ENCODE measurements around the gene ADAD1. TPM values are rescaled to one million over a fixed set of nuclear protein-coding genes. Genes with fewer than 3 reads are reported as not detected.

Gene ADAD1
- total and polyA plus RNA-seq, 2 of the 4 experiments (the other 2 are of a cell fraction): not detected

DNA sequence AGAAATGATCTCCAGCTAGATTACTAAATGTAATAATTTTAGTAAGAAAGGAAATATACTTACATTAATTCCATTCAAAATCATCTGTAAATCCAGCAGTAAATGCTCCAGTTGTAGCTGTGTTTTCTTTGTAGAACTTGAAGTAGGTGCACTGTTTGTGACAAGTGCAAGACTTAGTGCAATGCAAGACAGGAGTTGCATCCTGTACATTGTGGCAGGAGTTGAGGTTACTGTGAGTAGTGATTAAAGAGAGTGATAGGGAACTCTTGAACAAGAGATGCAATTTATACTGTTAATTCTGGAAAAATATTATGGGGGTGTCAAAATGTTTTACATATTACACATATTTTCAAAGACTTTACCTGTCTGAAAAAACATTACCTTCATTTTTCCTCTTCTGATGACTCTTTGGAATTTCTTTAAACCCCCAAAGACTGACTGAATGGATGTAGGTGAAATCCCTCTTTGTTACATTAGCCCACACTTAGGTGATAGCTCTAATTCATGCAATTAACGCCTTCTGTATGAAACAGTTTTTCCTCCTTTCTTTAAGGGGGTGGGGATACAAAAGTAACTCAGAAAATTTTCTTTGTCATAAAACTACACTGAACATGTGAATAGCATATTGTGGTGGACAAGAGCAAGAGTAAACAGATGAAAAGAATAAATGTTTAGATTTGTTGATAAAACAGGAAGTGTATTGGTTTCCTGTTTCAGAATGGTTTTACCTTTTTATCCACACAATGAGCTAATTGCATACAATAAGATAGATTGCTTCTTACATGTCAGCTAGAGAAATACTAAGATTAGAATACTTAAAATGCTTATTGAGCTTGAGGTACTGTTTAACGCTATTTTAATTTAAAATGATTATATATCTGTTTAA, 77.7 kb downstream of the ADAD1 start, which contains the start of gene IL2:
Gene IL2 (minus strand): TSS at position 495 of the 886 bp plus-strand sequence. CDS start 285 bp downstream, at position 210.
- no peak within 1 kb of the TSS for H2BK5ac ChIP-seq (ENCODE audit: low read depth, low read length, poor library complexity, severe bottlenecking)
- no peaks in the 10 kb centered on the region for H4K20me1 ChIP-seq (ENCODE audit: insufficient read depth, low read length)
- intact Hi-C loops (cut with micrococcal nuclease): loop anchor here (10.0 kb wide), 1 partner anchor 552 kb away; no protein-coding TSS in a partner anchor
- H3K4me2 ChIP-seq (ENCODE audit: low read depth, low read length): no peak within 1 kb of the TSS
- in situ Hi-C loops (cut with MboI; ENCODE audit: low sequenced_read_pairs): no loop called here
- DNase-seq: no peak
- no peak within 1 kb of the TSS for H2AFZ ChIP-seq (replicated peaks; ENCODE audit: low read length, poor library complexity)
- ATAC-seq (ENCODE audit: low read depth): no peak
- H3K4me1 ChIP-seq (ENCODE audit: control insufficient read depth, insufficient read depth, low read length): peaks cover 2% of the 10 kb centered on the region; the same call in 1 of the 2 replicates
- no CpG with 5 or more reads among the region's 2 CpGs for WGBS, 2 experiments (ENCODE audit: extremely low coverage in 2 of 2, insufficient read length in 1 of 2)
- H3K9ac ChIP-seq (ENCODE audit: low read depth, low read length): no peak within 1 kb of the TSS
- no peaks in the 10 kb centered on the region for H3K9me3 ChIP-seq (ENCODE audit: control insufficient read depth, insufficient read depth, low read length)
- CTCF ChIA-PET: no interaction called here
- H2BK120ac ChIP-seq (ENCODE audit: low read depth, low read length): no peak within 1 kb of the TSS
- H3K14ac ChIP-seq (replicated peaks; ENCODE audit: low read depth, low read length): no peak within 1 kb of the TSS
- H4K91ac ChIP-seq (ENCODE audit: insufficient read depth, low read depth, low read length): no peak within 1 kb of the TSS
- no peaks in the 10 kb centered on the region for H3K27me3 ChIP-seq (ENCODE audit: control insufficient read depth, insufficient read depth, low read length)
- H3K9me1 ChIP-seq (ENCODE audit: insufficient read depth, low read length): no peaks in the 10 kb centered on the region
- H3K23ac ChIP-seq (ENCODE audit: low read depth, low read length): no peak within 1 kb of the TSS
- no peak within 1 kb of the TSS for H2AK9ac ChIP-seq (replicated peaks; ENCODE audit: low read depth, low read length, poor library complexity)
- no peak within 1 kb of the TSS for H3K27ac ChIP-seq (ENCODE audit: insufficient read depth, low read length)
- no peak within 1 kb of the TSS for H4K8ac ChIP-seq (ENCODE audit: low read depth in 2 of 2, low read length in 2 of 2)
- H2BK20ac ChIP-seq (ENCODE audit: low read depth, low read length): no peak within 1 kb of the TSS
- no peak within 1 kb of the TSS for H3K56ac ChIP-seq (ENCODE audit: extremely low read depth, insufficient read depth, low read length)
- no peak within 1 kb of the TSS for H4K5ac ChIP-seq (ENCODE audit: low read depth, low read length)
- no peak within 1 kb of the TSS for H2BK15ac ChIP-seq (ENCODE audit: low read depth, low read length)
- H3K4me3 ChIP-seq (ENCODE audit: insufficient read depth, low read depth, low read length): no peak within 1 kb of the TSS
- H2AK5ac ChIP-seq (ENCODE audit: low read depth, low read length): no peak within 1 kb of the TSS
- dilution Hi-C loops (cut with HindIII; ENCODE audit: low sequenced_read_pairs, unreplicated experiment): no loop called here
- POLR2A ChIA-PET (ENCODE audit: unreplicated experiment): no interaction called here
- BruUV-seq (replicated peaks): no TSS peak
- no peaks in the 10 kb centered on the region for H3K79me1 ChIP-seq (ENCODE audit: low read depth in 1 of 2, low read length in 2 of 2)
- no peaks in the 10 kb centered on the region for H3K36me3 ChIP-seq (ENCODE audit: control insufficient read depth, insufficient read depth, low read length)
- H3K18ac ChIP-seq (ENCODE audit: low read depth, low read length): no peak within 1 kb of the TSS
- no peak within 1 kb of the TSS for H3K4ac ChIP-seq (ENCODE audit: low read depth, low read length)
- TF ChIP-seq RCOR1 (IDR thresholded peaks at IDR 0.05; ENCODE audit: insufficient replicate concordance, low read length) (no peak), MXI1 (IDR thresholded peaks at IDR 0.05; ENCODE audit: borderline replicate concordance, low read depth, low read length) (no peak), FOS (IDR thresholded peaks at IDR 0.05; ENCODE audit: low read depth, low read length) (no peak), MAFK (IDR thresholded peaks at IDR 0.05; ENCODE audit: low read depth, low read length) (no peak), MAZ (IDR thresholded peaks at IDR 0.05; ENCODE audit: borderline replicate concordance, low read depth, low read length) (no peak), BHLHE40 (IDR thresholded peaks at IDR 0.05; ENCODE audit: low read depth, low read length) (no peak), NFE2L2 (IDR thresholded peaks at IDR 0.05; ENCODE audit: low read depth, low read length) (no peak), CEBPB (IDR thresholded peaks at IDR 0.05; ENCODE audit: low read depth, low read length) (no peak), CHD1 (IDR thresholded peaks at IDR 0.05; ENCODE audit: low read depth, low read length) (no peak), RFX5 (IDR thresholded peaks at IDR 0.05; ENCODE audit: low read depth, low read length) (no peak), POLR2A (IDR thresholded peaks at IDR 0.05; ENCODE audit: low read depth, low read length) (no peak), SMC3 (IDR thresholded peaks at IDR 0.05; ENCODE audit: low read depth, low read length) (no peak)
- TF ChIP-seq, protein P1, sequence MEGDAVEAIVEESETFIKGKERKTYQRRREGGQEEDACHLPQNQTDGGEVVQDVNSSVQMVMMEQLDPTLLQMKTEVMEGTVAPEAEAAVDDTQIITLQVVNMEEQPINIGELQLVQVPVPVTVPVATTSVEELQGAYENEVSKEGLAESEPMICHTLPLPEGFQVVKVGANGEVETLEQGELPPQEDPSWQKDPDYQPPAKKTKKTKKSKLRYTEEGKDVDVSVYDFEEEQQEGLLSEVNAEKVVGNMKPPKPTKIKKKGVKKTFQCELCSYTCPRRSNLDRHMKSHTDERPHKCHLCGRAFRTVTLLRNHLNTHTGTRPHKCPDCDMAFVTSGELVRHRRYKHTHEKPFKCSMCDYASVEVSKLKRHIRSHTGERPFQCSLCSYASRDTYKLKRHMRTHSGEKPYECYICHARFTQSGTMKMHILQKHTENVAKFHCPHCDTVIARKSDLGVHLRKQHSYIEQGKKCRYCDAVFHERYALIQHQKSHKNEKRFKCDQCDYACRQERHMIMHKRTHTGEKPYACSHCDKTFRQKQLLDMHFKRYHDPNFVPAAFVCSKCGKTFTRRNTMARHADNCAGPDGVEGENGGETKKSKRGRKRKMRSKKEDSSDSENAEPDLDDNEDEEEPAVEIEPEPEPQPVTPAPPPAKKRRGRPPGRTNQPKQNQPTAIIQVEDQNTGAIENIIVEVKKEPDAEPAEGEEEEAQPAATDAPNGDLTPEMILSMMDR (conservative IDR thresholded peaks at IDR 0.05; ENCODE audit: low read depth, low read length): no peak
- TF ChIP-seq, protein P2, sequence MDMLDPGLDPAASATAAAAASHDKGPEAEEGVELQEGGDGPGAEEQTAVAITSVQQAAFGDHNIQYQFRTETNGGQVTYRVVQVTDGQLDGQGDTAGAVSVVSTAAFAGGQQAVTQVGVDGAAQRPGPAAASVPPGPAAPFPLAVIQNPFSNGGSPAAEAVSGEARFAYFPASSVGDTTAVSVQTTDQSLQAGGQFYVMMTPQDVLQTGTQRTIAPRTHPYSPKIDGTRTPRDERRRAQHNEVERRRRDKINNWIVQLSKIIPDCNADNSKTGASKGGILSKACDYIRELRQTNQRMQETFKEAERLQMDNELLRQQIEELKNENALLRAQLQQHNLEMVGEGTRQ (IDR thresholded peaks at IDR 0.05; ENCODE audit: low read depth, low read length): no peak
- TF ChIP-seq, protein P3, sequence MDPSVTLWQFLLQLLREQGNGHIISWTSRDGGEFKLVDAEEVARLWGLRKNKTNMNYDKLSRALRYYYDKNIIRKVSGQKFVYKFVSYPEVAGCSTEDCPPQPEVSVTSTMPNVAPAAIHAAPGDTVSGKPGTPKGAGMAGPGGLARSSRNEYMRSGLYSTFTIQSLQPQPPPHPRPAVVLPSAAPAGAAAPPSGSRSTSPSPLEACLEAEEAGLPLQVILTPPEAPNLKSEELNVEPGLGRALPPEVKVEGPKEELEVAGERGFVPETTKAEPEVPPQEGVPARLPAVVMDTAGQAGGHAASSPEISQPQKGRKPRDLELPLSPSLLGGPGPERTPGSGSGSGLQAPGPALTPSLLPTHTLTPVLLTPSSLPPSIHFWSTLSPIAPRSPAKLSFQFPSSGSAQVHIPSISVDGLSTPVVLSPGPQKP (IDR thresholded peaks at IDR 0.05; ENCODE audit: borderline replicate concordance, low read depth, low read length): no peak
